HPDE6-E6E7 (cell line): ENCODE data around the gene GORASP2.
"Not testable (repeated sequence)": the region's sequence is repeated elsewhere in the genome, so short reads cannot be mapped to it uniquely, and the experiment has no call there.

ENCODE experiments used
- DNase-seq: peaks from one replicate; pipeline ENCODE4 v3.0.0; 2011; ENCODE audit warnings: missing footprints; ENCODE audit errors: extremely low spot score

The GORASP2 gene

DNA sequence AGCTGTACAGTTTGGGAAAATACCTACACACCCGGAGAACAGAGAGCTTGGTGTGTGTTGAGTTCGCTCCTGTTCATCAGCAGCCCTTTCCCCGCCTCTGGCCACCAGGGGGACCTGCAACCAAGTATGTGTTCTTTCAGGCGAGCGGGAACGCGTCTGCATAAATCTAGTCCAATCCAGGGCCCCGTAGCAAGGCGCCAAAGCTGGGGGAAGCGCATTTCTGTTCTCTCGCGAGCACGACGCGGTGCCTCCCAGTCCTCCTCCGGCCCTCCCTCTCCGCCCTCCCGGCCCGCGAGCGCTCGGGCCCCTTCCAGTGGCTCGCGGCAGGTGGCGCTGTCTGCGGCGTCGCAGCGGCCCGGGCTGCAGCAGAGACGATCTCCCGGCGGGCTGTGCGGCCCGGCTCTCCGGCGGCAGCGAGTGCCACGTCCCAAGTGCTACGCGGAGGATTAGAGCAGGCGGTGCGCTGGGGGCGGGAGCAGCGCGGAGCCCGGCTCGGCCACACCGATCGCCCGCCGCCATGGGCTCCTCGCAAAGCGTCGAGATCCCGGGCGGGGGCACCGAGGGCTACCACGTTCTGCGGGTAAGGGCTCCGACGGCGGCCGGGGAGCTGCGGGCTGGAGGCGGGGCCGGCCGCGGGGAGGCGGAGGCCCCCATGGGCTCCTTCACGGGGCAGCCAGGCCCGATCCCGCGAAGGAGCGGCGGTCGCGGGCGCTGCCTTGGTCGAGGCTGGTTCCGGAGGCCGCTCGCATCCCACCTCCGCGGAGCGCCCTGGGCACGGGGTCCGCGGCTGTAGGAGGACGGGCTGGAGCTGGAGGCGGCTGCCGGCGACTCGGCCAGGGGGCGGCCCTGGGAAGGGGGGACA is at the start of gene GORASP2:
TSS of gene GORASP2 (plus strand) at position 430 of the 862 bp plus-strand sequence. CDS start at position 518, 88 bp downstream.
- DNase-seq, result peak; percentile 97

DNA sequence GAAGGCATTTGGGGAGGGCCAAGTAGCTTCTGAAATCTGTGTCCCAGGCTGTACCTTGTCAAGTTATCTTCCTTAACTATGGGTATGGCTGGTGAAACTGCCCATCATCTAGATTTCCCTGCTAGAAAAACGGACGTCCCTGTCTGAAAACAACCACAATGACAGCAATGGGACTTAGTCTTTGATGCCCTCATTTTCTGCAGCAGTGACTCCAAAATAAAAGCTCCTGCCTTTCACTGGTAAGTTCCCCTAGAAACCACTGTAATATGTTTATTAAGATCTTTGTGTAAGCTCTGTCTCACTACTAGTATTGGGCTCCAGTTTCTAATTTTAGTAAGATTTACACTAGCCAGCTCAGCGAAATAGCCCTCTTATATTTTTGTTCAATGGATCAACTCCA is 47.2 kb upstream of the GORASP2 start:
- no peak for DNase-seq

DNA sequence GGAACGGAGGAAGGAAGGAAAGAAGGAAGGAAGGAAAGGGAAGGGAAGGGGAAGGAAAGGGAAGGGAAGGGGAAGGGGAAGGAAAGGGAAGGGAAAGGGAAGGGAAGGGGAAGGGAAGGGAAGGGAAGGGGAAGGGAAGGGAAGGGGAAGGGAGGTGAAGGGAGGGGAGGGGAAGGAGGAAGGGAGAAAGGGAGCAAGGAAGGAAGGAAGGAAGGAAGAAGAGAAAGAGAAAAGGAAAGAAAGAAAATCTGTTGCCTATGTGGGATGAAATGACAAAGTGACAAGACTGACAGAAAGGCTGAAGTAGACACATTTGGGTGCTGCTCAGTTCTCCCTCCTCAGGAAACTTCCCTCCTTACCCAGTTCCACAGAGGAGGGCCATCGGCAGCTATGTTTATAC is 46.3 kb upstream of the GORASP2 start:
- DNase-seq, result no peak

DNA sequence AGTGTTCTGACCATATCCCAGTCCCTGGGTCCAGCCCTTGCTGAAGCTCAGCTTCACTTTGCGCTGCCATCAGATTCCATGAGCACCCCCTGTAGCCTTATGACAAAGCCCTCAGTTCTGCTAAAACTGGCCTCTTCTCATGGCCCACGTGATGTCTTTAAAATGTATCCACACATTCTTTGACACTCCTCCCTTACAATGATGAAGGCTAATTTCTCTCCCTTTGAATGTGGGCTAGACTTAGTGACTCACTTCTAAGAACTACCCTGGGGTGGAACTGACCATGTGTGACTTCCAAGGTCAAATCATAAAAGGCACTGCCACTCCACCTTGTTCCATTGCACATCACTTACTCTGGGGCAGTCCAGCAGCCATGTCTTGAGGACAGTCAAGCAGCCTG is 45.4 kb upstream of the GORASP2 start:
- no peak for DNase-seq

DNA sequence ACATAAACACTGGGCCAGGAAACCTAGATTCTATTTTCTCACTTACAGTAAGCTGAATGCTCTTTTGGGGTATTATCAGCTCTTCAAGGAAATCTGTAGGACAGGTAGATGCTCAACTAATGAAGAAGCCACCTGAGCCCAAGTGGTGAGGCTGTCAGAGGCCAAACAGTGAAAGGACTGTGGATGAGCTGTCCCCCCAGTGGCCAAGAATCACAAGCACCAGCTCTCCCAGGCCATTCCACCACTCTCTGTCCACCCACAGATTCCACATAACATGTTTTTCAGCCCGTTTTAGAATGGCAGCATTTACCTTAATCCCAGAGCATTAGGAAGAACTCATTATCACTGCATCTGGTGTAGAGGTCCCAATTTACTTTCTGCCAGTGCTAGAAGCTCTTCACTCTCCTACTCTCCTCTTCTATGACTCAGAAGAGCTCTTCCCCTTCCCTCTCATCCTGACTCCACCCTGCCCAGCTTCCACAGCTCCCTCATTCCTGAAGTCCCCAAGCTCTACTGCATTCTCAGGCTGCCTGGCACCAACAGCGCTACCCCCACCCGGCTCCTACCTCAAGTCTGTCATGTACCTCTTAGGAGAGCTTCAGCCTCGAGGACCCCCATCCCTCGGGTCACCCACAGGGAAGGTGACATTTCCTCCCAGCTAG is 43.8 kb upstream of the GORASP2 start:
- DNase-seq, result no peak

DNA sequence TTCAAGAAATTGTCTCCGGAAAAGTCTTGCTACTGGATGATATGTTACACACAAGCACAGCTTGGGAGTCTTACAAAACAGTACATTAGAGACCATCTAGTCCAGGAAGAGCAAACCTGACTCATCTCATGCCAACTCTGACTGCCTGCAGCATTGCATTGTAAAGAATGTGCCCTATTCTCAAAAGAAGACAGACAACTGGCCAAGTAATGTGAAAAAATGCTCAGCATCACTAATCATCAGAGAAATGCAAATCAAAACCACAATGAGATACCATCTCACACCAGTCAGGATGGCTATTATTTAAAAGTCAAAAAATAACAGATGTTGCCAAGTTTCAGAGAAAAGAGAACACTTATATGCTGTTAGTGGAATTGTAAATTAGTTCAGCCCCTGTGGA is 42.7 kb upstream of the GORASP2 start:
- DNase-seq, result peak; percentile 29

DNA sequence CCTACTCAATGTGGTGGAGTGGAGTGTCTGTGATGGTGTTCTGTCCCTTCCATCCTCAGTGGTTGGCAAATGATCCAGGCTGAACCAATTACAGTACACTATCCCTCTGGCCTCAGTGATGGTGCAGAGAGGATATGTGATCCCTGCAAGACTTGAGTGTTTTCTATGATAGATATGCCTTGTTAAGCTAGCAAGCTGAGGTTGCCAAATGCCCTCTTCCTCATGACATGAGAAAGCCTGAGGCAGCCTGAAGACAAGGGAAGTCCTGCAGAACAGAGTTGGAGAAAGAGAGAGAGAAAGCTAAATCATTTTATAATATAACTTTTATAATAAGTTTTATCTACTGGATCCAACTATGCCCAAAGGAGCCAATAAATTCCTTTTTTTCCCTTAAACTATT is 41.6 kb upstream of the GORASP2 start:
- DNase-seq, result no peak

DNA sequence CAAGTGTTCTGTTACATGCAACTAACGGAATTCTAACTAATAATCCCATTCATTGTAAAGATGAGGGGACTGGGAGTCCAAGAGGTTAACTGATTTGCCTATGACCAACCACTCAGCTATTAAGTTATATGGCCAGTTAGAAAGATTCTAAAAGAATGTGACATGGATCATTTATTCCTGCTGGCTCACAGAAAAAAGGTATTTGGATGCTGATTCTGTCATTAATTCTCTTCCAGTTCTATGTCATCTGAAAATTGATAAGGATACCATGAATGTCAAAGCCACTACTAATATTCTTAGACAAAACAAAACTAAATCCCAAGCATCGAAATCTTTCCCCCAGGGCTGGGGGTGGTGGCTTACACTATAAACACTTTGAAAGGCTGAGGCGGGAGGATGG is 41.2 kb upstream of the GORASP2 start:
- no peak for DNase-seq

DNA sequence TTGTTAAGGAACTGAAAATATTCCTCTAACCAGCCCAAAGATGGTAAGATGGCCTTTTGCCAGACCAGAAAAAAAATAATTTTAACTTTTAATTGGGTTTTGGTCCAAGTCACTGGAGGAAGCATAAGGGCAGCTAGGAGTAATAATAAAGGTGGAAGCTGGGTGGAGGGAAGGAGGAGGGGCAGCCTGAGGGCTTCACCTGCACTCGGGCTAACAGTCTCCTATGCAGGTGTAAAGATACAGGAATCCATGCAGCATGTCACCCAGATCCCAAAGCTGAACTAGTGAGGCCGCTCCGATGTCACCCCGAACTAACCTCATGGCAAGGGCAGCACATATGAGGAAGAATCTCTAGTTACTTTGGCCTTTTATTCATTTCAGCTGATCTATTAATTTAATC is 37.2 kb upstream of the GORASP2 start:
- DNase-seq, result no peak

DNA sequence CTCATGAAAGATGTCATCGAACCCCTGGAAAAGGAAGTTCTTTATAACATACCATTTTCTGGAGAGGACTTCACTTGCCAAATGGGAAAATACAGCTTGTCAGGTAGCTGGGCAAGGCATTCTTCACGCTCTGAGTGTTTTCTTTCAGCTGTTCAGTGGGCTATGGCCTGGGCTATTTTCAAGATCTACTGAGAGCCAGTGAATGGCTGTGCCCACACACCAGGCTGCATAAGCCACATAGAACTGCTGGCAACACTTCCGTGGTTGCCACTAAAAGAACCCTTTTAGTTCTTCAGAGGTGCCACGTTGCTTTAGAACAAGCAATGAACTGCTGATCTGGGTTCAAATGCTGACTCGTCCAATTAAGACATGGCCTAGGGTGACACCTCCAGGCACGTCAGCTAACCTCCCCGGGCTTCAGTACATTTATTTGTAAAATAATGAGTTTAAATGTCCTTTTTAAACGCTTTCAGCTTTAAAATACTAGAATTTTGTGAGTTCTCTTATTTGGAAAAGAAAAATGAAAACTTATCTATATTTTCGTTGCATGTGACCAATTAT is 36.6 kb upstream of the GORASP2 start:
- DNase-seq, result no peak

DNA sequence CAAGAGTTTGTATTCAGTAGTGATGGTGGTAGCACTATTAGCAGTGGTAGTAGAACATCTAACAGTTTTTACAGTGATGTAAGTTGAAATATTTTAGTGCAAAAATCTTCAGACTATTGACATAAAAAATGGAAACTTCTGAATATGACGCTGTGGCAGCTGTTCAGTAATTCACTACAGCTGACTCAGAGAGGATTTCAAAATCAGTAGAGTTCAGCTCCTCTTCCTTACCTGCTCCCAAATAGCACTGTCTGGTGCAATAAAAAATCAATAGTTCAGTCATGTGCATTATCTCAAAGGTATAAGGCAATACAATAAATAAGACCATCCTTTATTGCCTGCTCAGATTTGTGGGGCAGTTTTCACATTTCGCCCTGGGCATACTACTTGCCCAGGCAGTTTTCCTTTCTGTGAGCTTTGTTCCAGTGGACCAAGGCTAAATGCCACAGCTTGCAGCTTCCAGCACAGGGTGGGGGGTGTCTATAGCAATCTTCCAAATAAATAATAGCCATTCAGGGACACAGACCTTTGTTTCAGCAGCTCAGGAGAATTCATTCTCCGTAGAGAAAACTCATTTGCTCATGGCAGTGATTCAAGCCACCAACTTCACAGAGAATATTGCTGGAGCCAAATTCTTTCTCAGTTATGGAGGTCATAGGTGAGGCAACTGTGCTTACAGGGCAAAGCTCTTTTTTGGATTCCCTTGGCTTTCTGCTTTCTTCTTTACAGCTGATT is 33.9 kb upstream of the GORASP2 start:
- DNase-seq, result no peak

DNA sequence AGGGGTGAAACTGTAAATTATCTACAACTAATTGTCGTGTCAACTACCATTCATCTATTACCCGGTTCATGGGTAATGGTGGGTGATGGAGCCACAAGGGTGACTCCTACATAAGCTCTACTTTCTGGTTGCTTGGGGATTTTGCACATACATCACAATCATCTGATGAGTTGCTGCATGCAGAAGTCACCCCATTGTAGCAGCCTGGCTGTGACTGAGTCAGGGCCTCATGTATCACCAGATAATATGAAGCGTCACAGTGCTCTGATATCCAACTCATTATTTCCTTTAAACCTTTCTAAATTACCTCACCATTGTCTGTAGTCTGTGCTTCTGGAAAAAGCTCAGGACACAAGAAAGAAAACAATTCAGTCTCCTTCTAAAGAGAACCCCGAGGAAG is 32.4 kb upstream of the GORASP2 start:
- no peak for DNase-seq

DNA sequence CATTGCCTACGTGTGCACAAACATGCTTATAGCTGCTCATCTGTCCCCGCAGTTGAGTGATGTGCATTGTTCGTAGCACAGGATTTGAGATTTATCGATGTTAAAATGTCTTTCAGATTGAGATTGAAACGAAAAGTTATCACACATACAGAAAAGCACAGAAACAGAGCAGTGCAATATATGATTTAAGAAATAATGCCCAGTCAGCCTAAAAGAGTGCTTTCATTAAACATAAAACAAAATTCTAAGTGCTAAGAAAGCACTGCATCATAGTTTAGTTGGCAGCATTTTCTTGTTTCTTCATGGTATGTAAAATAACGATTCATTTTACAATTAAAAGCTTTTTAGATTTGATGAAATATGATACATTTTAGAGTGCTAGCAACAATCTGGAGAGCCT is 31.9 kb upstream of the GORASP2 start:
- no peak for DNase-seq

DNA sequence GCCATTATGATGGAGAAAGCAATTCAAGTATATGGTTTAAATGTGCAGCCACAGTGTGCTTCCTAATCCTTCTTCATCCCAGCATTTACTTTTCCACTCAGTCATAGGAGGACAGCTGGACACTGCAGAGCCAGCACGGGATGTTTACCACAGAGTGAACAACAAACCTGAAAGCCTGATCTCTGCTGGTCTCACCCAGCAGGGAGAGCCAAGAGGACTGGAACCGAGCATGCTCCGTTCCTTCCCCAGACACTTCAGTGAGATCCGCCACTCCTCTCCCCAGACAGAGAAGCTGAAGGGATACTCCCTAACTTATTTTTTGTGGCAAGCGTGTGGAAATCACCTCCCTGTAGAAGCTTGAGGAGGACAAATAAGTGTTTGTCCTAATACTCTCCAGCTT is 23.2 kb upstream of the GORASP2 start:
- DNase-seq, result no peak

DNA sequence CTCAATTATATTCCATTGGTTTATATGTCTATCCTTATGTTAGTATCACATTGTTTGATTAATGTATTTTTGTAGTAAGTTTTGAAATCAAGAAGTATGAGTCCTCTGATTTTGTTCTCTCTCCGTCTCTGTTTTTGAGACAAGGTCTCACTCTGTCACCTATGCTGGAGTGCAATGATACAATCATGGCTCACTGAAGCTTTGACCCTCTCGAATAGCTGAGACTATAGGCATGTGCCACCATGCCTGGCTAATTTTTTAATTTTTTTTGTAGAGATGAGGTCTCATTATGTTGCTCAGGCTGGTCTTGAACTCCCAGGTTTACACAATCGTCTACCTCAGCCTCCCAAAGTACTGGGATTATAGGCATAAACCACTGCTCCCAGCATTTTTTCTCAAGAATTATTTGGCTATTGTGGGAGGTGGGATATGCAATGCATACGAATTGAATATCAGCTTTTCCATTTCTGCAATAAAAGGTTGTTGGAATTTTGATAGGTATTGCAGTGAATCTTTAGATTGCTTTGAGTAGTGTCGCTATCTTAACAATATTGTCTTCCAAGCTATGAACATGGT is 17.7 kb upstream of the GORASP2 start:
- DNase-seq, result no peak

DNA sequence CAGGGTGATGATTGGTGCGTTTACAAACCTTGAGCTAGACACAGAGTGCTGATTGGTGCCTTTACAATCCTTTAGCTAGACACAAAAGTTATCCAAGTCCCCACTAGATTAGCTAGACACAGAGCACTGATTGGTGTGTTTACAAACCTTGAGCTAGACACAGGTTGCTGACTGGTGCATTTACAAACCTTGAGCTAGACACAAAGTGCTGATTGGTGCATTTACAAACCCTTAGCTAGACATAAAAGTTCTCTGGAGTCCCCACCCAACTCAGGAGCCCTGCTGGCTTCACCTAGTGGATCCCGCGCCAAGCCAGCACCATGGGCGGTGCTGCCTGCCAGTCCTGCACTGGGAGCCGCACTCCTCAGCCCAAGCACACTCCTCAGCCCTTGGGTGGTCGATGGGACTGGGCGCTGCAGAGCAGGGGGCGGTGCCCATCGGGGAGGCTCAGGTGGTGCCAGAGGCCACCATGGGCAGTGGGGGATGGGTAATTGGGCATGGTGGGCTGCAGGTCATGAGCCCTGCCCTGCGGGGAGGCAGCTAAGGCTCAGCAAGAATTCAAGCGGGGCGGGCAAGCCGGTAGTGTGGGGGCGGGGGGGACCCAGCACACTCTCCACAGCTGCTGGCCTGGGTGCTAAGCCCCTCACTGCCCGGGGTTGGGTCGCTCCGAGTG is 13.9 kb upstream of the GORASP2 start:
- not testable (repeated sequence) for DNase-seq

DNA sequence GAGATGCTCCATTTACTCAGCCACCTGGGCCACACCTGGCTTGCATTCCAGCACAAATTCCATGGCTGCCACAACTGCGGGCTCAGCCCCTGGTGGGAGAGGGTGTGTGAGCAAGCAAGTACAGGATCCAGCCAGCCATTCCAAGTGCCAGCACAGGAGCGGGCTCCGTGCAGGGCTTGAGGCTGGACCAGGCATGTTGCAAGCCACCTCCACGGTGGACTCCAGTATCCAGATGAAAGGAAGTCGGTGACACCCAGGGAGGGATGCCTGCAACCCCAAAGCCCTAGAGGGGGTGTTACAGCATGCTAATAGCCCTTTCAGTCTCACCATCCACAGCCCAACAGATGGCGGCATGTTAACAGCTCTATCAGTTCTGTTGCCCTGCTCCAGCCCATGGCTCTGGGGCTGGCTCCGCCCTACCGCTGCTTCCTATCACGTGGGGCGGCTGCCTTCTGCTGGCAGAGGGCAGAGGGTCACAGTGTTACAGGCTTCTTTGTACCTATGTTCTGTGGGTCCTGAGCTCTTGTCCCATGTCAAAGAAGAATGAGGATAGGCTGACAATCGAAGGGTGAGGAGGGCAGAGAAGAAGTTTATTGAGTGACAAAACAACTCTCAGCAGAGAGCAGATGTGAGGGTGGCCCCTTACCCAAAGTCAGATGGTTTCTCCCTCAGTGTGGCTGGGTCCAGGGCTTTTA is 11.7 kb upstream of the GORASP2 start:
- DNase-seq, result no peak

DNA sequence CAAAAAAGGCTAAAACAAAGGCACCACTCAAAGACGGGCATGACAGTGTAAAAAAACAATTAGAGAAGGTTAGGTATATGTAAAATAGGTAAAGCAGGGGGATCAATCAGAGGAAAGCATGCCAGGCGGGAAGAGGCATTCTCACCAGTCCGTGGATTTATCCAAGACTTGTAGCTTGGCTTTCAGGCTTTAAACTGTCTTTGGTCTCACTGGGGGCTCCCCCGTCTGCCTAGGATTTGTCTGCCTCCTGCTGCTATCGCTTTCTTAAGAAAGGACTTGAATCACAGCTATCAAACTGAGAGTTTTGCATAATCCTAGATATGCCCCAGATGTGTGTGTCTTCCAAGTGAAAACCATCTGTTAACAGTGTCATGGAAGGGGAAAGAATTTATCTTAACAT is 11.1 kb upstream of the GORASP2 start:
- DNase-seq, result no peak

DNA sequence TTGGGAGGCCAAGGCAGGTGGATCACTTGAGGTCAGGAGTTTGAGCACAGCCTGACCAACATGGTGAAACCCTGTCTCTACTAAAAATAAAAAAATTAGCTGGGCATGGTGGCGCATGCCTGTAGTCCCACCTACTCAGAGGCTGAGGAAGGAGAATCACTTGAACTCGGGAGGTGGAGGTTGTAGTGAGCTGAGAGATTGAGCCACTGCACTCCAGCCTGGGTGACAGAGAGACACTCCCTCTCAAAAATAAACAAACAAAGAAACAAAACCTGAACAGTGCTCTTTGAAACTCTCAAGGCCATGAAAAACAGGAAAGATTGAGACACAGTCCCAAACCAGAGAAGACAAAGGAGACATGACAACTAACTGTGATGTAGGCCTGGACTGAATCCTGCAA is 7.2 kb upstream of the GORASP2 start:
- not testable (repeated sequence) for DNase-seq

DNA sequence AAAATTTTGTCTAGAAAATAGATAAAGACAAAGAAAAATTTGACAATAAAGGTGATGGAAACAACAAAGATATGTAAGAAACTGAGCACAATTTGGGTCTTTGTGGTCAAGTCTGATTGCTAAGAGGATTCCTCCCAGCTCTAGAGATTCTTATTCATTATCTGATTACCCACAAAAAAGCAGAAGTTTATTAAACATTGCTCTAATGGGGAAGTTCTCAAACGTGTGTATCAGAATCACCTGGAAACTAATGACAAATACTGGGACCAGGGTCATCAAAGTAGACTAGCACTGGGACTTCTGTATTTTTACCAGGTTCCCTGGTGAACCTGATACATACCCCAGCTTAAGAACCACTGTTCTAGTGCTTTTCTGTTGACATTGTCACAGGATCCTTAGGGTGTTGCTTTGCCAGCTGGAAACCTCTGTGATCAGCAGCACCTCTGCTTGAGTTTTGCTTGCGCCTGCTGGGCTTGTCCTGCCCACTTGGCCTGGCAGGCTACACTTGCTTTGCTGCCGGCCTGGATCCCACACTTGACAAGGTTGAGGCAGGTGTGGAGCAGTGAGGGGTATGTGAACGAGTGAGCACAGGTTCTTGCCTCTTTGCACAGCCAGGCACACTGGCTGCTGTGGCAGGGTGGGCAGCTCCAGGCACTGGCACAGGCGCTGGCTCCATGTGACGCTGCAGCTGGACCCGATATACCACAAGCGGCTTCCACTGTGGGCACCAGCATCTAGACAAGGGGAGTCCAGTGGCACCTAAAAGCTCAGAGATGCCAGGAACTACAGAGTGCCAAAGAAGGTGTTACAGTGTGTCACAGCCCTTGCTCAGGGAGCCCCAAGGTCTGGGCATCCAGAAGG is 6.2 kb upstream of the GORASP2 start:
- no peak for DNase-seq
